Fibroblast of lung (primary cell): ENCODE measurements around the gene S100A9. TPM values are rescaled to one million over a fixed set of nuclear protein-coding genes. Genes with fewer than 3 reads are reported as not detected.

Experiments used
- polyA plus RNA-seq, 2 donors: library from polyadenylated mRNA; depleted of rRNA in 1 of 2; stranded (reverse) in 1 of 2; unstranded in 1 of 2; fragments of >200 nt; gene quantifications; 2 replicates each; pipeline ENCODE4 v1.2.1, GENCODE V29; 2011 to 2012; ENCODE audit warnings: missing spikeins in 1 of 2
- total RNA-seq: library from RNA; depleted of rRNA; stranded (reverse); fragments of >200 nt; gene quantifications from 2 replicates; pipeline ENCODE4 v1.2.1, GENCODE V29; 2014

Gene S100A9
- total and polyA plus RNA-seq, 2 donors (not counting 1 experiment from before 2014, with no cell fraction given) = not detected

Other genes starting within 250 kb of the S100A9 start
- not detected in 2 replicates for gene SPRR2F, start 244.3 kb upstream of the S100A9 start, total RNA-seq
- gene SPRR2F, start 244.3 kb upstream of the S100A9 start, polyA plus RNA-seq = not detected in 2 replicates
- gene SPRR2G, start 207.0 kb upstream of the S100A9 start, total RNA-seq = not detected in 2 replicates
- gene SPRR2G, start 207.0 kb upstream of the S100A9 start, polyA plus RNA-seq = not detected in 2 replicates
- not detected in 2 replicates for gene LELP1, start 154.4 kb upstream of the S100A9 start, total RNA-seq
- not detected in 2 replicates for gene LELP1, start 154.4 kb upstream of the S100A9 start, polyA plus RNA-seq
- not detected in 2 replicates for gene PRR9, start 140.3 kb upstream of the S100A9 start, total RNA-seq
- gene PRR9, start 140.3 kb upstream of the S100A9 start, polyA plus RNA-seq = not detected in 2 replicates
- not detected in 2 replicates for gene LORICRIN, start 98.2 kb upstream of the S100A9 start, total RNA-seq
- gene LORICRIN, start 98.2 kb upstream of the S100A9 start, polyA plus RNA-seq = not detected in 2 replicates
- not detected in 2 replicates for gene PGLYRP3, start 44.9 kb upstream of the S100A9 start, total RNA-seq
- not detected in 2 replicates for gene PGLYRP3, start 44.9 kb upstream of the S100A9 start, polyA plus RNA-seq
- gene PGLYRP4, start 9.0 kb upstream of the S100A9 start, total RNA-seq = not detected in 2 replicates
- gene PGLYRP4, start 9.0 kb upstream of the S100A9 start, polyA plus RNA-seq = not detected in 2 replicates
- gene S100A12, start 17.8 kb downstream of the S100A9 start, total RNA-seq = not detected in 2 replicates
- gene S100A12, start 17.8 kb downstream of the S100A9 start, polyA plus RNA-seq = not detected in 2 replicates
- gene S100A8, start 33.2 kb downstream of the S100A9 start, total RNA-seq = not detected in 2 replicates
- not detected in 2 replicates for gene S100A8, start 33.2 kb downstream of the S100A9 start, polyA plus RNA-seq
- gene S100A7A, start 58.7 kb downstream of the S100A9 start, total RNA-seq = not detected in 2 replicates
- not detected in 2 replicates for gene S100A7A, start 58.7 kb downstream of the S100A9 start, polyA plus RNA-seq
- gene S100A7, start 102.8 kb downstream of the S100A9 start, total RNA-seq = not detected in 2 replicates
- not detected in 2 replicates for gene S100A7, start 102.8 kb downstream of the S100A9 start, polyA plus RNA-seq
- gene S100A6, start 178.1 kb downstream of the S100A9 start, total RNA-seq = 2,061 and 4,042 TPM in 2 replicates
- gene S100A6, start 178.1 kb downstream of the S100A9 start, polyA plus RNA-seq = 1,280 and 2,637 TPM in 2 replicates
- not detected in 2 replicates for gene S100A5, start 183.1 kb downstream of the S100A9 start, total RNA-seq
- 0.20 and 0.24 TPM in 2 replicates for gene S100A5, start 183.1 kb downstream of the S100A9 start, polyA plus RNA-seq
- gene S100A4, start 188.0 kb downstream of the S100A9 start, total RNA-seq = 85.3 and 287 TPM in 2 replicates
- gene S100A4, start 188.0 kb downstream of the S100A9 start, polyA plus RNA-seq = 371 and 928 TPM in 2 replicates
- 1.8 and 6.8 TPM in 2 replicates for gene S100A3, start 191.4 kb downstream of the S100A9 start, total RNA-seq
- 11.5 and 14.8 TPM in 2 replicates for gene S100A3, start 191.4 kb downstream of the S100A9 start, polyA plus RNA-seq
- 1.5 and 3.6 TPM in 2 replicates for gene S100A2, start 208.0 kb downstream of the S100A9 start, total RNA-seq
- gene S100A2, start 208.0 kb downstream of the S100A9 start, polyA plus RNA-seq = 4.8 and 10.3 TPM in 2 replicates